Keratinocyte (primary cell): ENCODE results near the gene VTI1A. TPM values are rescaled to one million over a fixed set of nuclear protein-coding genes. Genes with fewer than 3 reads are reported as not detected.

Source experiments
- DNase-seq: peaks from one replicate; pipeline ENCODE4 v3.0.0-alpha.2; 2011; ENCODE audit warnings: low read depth, missing footprints, low spot score
- FAIRE-seq: peaks from 2 replicates; lab custom pipeline; 2011; peaks lifted over from hg19 to GRCh38; lab: Jason Lieb, UNC
- H2AFZ ChIP-seq: 2 replicates; pipeline ENCODE4 v1.6.0; 2012; ENCODE audit warnings: low read length, control low read depth, inconsistent platforms; ENCODE audit not compliant: control insufficient read depth
- H3K27ac ChIP-seq: 2 replicates; pipeline ENCODE4 v1.5.1; 2011; ENCODE audit warnings: low read length; ENCODE audit not compliant: control insufficient read depth, insufficient read depth
- H3K27me3 ChIP-seq: 3 replicates; pipeline ENCODE4 v1.6.0; 2011; ENCODE audit warnings: low read length; ENCODE audit not compliant: control insufficient read depth, insufficient read depth; ENCODE audit errors: extremely low read depth
- H3K36me3 ChIP-seq, 2 experiments: 2 replicates in 1 of 2; 3 replicates in 1 of 2; pipeline ENCODE4 v1.5.1; 2011; ENCODE audit warnings: low read length in 2 of 2, mild to moderate bottlenecking in 1 of 2; ENCODE audit not compliant: control insufficient read depth in 2 of 2, insufficient read depth in 2 of 2; ENCODE audit errors: extremely low read depth in 1 of 2
- H3K4me1 ChIP-seq: 3 replicates; pipeline ENCODE4 v1.5.1; 2011; ENCODE audit warnings: low read length; ENCODE audit not compliant: control insufficient read depth, insufficient read depth; ENCODE audit errors: extremely low read depth
- H3K4me2 ChIP-seq: 3 replicates; pipeline ENCODE4 v1.6.0; 2011; ENCODE audit warnings: low read depth, low read length; ENCODE audit not compliant: control insufficient read depth, insufficient read depth; ENCODE audit errors: extremely low read depth
- H3K4me3 ChIP-seq, 3 experiments: fragments of 200-600 bp in 1 of 3; sonication (generic) in 1 of 3; 2 replicates in 2 of 3; 3 replicates in 1 of 3; pipeline ENCODE4 v1.5.1; 2011 to 2016; ENCODE audit warnings: low read length in 3 of 3, mild to moderate bottlenecking in 3 of 3, control low read depth in 2 of 3, inconsistent platforms in 1 of 3, low read depth in 1 of 3, mixed read lengths in 1 of 3, mixed run types in 1 of 3, moderate library complexity in 1 of 3; ENCODE audit not compliant: control insufficient read depth in 2 of 3, insufficient read depth in 2 of 3; ENCODE audit errors: extremely low read depth in 1 of 3
- H3K79me2 ChIP-seq: 2 replicates; pipeline ENCODE4 v1.6.0; 2012; ENCODE audit warnings: low read length; ENCODE audit not compliant: control insufficient read depth, insufficient read depth
- H3K9ac ChIP-seq: 3 replicates; pipeline ENCODE4 v1.6.0; 2011; ENCODE audit warnings: low read length; ENCODE audit not compliant: control insufficient read depth, insufficient read depth; ENCODE audit errors: extremely low read depth
- H3K9me1 ChIP-seq: 3 replicates; pipeline ENCODE4 v1.6.0; 2011; ENCODE audit warnings: low read length; ENCODE audit not compliant: control insufficient read depth, insufficient read depth; ENCODE audit errors: extremely low read depth
- H3K9me3 ChIP-seq: 2 replicates; pipeline ENCODE4 v1.5.1; 2012; ENCODE audit warnings: low read depth, low read length; ENCODE audit not compliant: control insufficient read depth
- H4K20me1 ChIP-seq: 3 replicates; pipeline ENCODE4 v1.6.0; 2011; ENCODE audit warnings: low read length; ENCODE audit not compliant: control insufficient read depth, insufficient read depth; ENCODE audit errors: extremely low read depth
- EZH2 ChIP-seq: IDR thresholded peaks from one replicate; pipeline ENCODE4 v1.6.1; 2012; ENCODE audit warnings: inconsistent platforms, mild to moderate bottlenecking, low read length, moderate library complexity
- dilution Hi-C: fragments of 300-500 bp; cut with MboI; formaldehyde crosslinking; loops from one replicate; pipeline ENCODE4 v1.7.0; 2020; ENCODE audit warnings: low sequenced_read_pairs; ENCODE audit not compliant: extremely low pct_ligation_motif_present
- polyA plus RNA-seq, 5 experiments: library from polyadenylated mRNA; depleted of rRNA in 3 of 5; stranded (reverse) in 3 of 5; stranded (forward) in 1 of 5; unstranded in 1 of 5; fragments of >200 nt; gene quantifications; 1 replicate in 1 of 5; 2 replicates in 3 of 5; 3 replicates in 1 of 5; pipeline versions ENCODE4 v1.2.1 to v1.2.3, GENCODE V29; 2011 to 2012; ENCODE audit warnings: missing spikeins in 2 of 5, low read depth in 1 of 5, low replicate concordance in 1 of 5
- TF ChIP-seq, protein P1 (sequence below), 3 experiments: IDR thresholded peaks in 1 of 3; conservative IDR thresholded peaks in 1 of 3; optimal IDR thresholded peaks in 1 of 3; 2 replicates in 2 of 3; 3 replicates in 1 of 3; pipeline versions ENCODE3 to v1.5.1; 2011; ENCODE audit warnings: low read length in 3 of 3, mild to moderate bottlenecking in 3 of 3, moderate library complexity in 2 of 3, control low read depth in 1 of 3, inconsistent platforms in 1 of 3; ENCODE audit not compliant: insufficient read depth in 2 of 3; ENCODE audit errors: extremely low read depth in 1 of 3

Gene VTI1A
- polyA plus RNA-seq, 1 donor (not counting 4 experiments of a cell fraction or from before 2014, with no cell fraction given) = 18.5 TPM

DNA sequence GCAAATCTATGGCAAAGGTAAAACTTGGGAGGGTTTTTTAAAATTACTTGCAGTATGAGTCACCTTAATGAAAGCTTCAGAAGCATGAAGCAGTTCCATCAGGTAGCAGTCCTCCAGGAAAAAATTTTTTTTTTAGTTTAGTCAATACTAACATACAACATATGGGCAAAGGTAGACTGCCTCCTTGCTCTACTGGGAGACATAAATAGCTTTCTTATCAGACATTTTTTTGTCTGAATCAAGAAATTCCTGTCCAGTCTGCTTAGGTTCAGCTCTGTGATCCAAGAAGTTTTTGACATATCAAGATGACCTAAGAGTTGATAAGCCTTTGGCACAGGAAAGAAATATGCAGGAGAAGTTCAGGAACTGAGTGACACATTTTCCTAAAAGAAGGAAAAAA, 331.6 kb downstream of the VTI1A start:
- FAIRE-seq (no peak), DNase-seq (no peak)

DNA sequence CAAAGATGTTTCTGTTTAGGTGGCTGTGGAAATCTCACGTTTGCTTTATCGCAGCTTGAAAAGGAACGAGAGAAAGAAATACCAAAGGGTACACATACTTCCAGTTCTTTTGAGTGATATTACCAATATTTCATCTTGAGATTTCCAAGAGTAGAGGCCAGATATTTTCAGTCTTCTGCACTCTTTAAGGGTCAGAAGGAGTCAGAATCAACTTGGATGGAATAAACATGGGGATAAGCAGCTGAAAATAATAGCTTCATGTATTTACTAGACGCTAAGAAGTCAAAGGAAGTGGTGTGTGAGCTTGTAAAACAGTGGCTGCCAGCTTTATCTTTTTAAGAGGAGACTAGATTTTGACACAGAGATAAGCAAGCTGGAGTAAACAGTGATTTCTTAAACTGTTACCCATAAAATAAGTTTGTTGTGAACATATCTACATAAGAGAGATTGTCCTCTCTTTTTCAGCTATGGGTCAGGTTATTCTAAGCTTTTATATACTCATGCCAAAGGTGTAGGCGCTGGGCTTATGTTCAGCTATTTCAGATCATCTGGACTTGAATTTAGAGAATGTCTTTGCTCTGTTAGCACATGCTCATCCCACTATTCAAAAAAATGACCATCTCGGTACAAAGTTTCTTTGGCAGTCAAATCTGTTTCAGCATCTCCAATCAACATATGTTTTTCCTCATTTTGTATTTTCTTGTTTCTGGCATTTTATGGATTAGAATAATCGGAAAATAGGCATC, 332.2 kb downstream of the VTI1A start:
- Histone ChIP-seq H3K79me2 (no peaks in the 10 kb centered on the region), H3K9me3 (no peaks in the 10 kb centered on the region), H3K4me2 (no peak overlapping the region), H3K4me1 (peaks cover 14% of the 10 kb centered on the region), H3K9ac (no peak overlapping the region), H3K4me3 (no peak overlapping the region), H2AFZ (no peak overlapping the region), H3K9me1 (no peaks in the 10 kb centered on the region), H4K20me1 (no peaks in the 10 kb centered on the region), H3K27me3 (no peaks in the 10 kb centered on the region), H3K27ac (no peak overlapping the region), H3K36me3 (no peaks in the 10 kb centered on the region)
- DNase-seq (no peak), FAIRE-seq (no peak)
- TF ChIP-seq EZH2 = no peak
- TF ChIP-seq, protein P1, sequence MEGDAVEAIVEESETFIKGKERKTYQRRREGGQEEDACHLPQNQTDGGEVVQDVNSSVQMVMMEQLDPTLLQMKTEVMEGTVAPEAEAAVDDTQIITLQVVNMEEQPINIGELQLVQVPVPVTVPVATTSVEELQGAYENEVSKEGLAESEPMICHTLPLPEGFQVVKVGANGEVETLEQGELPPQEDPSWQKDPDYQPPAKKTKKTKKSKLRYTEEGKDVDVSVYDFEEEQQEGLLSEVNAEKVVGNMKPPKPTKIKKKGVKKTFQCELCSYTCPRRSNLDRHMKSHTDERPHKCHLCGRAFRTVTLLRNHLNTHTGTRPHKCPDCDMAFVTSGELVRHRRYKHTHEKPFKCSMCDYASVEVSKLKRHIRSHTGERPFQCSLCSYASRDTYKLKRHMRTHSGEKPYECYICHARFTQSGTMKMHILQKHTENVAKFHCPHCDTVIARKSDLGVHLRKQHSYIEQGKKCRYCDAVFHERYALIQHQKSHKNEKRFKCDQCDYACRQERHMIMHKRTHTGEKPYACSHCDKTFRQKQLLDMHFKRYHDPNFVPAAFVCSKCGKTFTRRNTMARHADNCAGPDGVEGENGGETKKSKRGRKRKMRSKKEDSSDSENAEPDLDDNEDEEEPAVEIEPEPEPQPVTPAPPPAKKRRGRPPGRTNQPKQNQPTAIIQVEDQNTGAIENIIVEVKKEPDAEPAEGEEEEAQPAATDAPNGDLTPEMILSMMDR (optimal IDR thresholded peaks at IDR 0.05 in 1 of 3, IDR thresholded peaks at IDR 0.05 in 1 of 3, conservative IDR thresholded peaks at IDR 0.05 in 1 of 3; ENCODE audit: extremely low read depth in 1 of 3, insufficient read depth in 2 of 3, low read length in 3 of 3) = no peak
- dilution Hi-C loops = no loop called here

More for the DNA sequence above, 331.6 kb downstream of the VTI1A start:
- Histone ChIP-seq H3K27me3 (no peaks in the 10 kb centered on the region), H3K79me2 (no peaks in the 10 kb centered on the region), H4K20me1 (no peaks in the 10 kb centered on the region), H3K9me3 (no peaks in the 10 kb centered on the region), H3K4me2 (no peak overlapping the region), H2AFZ (no peak overlapping the region), H3K36me3 (no peaks in the 10 kb centered on the region), H3K9ac (no peak overlapping the region), H3K9me1 (no peaks in the 10 kb centered on the region), H3K4me3 (no peak overlapping the region), H3K27ac (no peak overlapping the region), H3K4me1 (peaks cover 11% of the 10 kb centered on the region)
- dilution Hi-C loops = no loop called here
- TF ChIP-seq EZH2 = no peak
- TF ChIP-seq, protein P1 (optimal IDR thresholded peaks at IDR 0.05 in 1 of 3, IDR thresholded peaks at IDR 0.05 in 1 of 3, conservative IDR thresholded peaks at IDR 0.05 in 1 of 3; ENCODE audit: extremely low read depth in 1 of 3, insufficient read depth in 2 of 3, low read length in 3 of 3) = no peak
